AG08395 (cell line): ENCODE data around the gene TXNDC16.
"Not testable (repeated sequence)": the region's sequence is repeated elsewhere in the genome, so short reads cannot be mapped to it uniquely, and the experiment has no call there.

ENCODE experiments used
- DNase-seq: peaks from one replicate; pipeline ENCODE4 v3.0.0; 2012; ENCODE audit warnings: mixed read lengths, low spot score

Gene TXNDC16, protein sequence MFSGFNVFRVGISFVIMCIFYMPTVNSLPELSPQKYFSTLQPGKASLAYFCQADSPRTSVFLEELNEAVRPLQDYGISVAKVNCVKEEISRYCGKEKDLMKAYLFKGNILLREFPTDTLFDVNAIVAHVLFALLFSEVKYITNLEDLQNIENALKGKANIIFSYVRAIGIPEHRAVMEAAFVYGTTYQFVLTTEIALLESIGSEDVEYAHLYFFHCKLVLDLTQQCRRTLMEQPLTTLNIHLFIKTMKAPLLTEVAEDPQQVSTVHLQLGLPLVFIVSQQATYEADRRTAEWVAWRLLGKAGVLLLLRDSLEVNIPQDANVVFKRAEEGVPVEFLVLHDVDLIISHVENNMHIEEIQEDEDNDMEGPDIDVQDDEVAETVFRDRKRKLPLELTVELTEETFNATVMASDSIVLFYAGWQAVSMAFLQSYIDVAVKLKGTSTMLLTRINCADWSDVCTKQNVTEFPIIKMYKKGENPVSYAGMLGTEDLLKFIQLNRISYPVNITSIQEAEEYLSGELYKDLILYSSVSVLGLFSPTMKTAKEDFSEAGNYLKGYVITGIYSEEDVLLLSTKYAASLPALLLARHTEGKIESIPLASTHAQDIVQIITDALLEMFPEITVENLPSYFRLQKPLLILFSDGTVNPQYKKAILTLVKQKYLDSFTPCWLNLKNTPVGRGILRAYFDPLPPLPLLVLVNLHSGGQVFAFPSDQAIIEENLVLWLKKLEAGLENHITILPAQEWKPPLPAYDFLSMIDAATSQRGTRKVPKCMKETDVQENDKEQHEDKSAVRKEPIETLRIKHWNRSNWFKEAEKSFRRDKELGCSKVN

DNA sequence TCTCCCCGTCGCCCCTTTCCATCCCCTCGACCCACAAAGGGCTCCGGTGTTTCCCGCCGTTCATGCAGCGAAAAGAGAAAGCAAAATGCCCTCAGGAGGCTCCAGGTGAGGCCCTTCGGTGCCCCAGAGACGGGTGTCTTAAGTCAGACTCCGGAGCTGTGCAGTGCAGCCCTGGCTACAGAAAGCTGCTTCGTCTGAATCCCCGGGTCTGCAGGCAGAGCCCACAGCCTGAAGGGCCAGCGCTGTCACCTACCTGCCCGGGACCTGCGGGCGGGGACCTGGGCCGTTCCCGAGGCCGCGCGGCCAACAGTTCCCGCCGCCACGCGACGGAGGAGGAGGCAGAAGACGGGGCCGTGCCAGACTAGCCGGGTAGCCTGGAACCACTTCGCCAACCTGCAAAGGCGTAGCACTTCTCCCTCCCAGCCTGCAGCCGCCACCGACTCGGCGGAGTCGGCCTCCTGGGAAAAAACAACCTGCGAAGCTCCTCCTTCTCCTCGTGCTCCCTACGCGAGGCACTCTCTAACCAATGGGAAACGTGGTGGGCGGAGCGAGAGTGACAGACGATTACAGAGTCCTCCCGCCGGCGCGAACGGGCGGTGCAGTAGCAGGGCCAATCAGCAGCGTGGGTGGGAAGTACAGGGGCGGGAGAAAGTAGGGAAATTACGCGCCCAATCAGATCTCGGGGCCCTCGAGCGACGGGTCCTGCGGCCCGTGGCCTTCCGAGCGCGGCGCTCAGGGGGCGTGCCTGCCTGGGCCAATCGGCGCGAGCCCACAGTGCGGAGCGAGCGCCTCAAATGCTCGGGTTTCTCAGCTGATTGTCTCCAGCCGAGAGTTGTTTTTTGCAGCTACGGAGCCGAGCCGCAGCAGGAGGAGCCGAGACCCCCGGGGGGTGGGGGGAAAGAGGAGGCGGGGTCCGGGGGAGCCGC lies at the start of gene TXNDC16, which contains the start of gene GPR137C:
TXNDC16 (minus strand) TSS at position 443 of the 926 bp plus-strand sequence. CDS start 8,948 bp downstream, outside the sequence.
GPR137C (plus strand) TSS at position 774 of the 926 bp plus-strand sequence. CDS start 312 bp downstream, outside the sequence.
- peak; percentile 99 for DNase-seq

DNA sequence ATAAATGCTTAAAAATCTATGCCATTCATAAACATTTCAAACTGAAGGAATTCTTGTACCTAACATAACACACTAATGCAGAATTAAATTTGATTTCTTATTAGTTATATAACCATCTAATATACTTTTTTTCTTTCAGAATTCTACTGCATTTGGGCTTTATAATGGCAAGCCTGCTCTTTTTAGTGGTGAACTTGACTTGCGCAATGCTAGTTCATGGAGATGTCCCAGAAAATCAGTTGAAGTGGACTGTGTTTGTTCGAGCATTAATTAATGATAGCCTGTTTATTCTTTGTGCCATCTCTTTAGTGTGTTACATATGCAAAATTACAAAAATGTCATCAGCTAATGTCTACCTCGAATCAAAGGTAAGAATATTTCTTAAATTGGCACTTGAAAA lies 47.7 kb upstream of the TXNDC16 start:
- DNase-seq: no peak

DNA sequence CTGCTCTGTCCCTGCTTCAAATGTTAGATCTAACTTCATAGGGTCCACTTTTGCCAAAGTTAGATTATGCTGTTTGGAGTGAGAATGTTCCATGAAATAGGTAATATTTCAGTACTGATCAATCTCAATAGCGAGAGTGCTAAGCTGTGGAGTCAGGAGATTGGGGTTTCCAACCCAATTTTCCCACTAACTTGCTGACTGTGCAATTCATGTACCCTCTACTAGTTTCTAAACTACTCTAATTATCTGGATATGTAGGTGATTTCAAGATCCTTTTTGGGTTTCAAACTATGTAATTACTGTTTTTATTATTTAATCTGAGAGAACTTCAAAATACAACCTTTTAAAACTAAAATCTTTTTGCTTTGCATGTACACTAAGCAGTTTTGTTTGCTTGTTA lies 46.3 kb upstream of the TXNDC16 start:
- DNase-seq: no peak

DNA sequence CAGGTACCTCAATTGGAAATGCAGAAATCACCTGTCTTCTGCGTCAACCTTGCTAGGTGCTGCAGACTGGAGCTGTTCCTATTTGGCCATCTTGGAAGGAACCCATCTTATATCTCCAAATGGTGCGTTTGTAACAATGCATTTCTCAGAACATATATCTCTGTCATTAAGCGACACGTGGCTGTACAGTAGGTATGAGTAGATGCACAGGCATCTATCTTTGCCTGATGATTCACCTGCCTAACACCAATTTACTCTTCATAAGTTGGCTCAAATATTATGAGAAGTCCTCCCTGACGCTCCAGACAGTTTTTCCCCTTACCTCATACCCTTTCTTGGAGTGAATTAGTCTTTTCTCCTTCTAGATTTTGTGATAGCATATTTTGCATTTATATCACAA lies 44.6 kb upstream of the TXNDC16 start:
- DNase-seq: no peak

DNA sequence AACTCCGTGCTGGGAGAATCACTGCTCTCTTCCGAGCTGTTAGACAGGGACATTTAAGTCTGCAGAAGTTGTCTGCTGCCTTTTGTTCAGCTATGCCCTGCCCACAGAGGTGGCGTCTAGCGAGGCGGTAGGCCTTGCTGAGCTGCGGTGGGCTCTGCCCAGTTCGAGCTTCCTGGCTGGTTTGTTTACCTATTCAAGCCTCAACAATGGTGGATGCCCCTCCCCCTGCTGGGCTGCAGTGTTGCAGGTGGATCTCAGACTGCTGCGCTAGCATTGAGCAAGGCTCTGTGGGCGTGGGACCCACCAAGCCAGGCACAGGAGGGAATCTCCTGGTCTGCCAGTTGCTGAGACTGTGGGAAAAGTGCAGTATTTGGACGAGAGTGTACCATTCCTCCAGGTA lies 44.0 kb upstream of the TXNDC16 start:
- no peak for DNase-seq

DNA sequence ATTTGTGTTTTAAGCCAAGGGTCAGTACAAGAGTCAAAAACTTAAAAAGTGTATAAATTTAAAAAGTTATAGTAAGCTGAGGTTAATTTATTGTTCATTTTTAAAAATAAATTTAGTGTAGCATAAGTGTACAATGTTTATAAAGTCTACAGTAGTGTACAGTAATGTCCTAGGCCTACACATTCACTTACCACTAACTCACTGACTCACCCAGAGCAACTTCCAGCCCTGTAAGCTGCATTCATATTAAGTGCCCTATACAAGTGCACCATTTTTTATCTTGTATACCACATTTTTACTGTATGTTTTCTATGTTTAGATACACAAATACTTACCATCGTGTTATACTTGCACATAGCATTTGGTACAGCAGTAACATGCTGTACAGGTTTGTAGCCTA lies 38.0 kb upstream of the TXNDC16 start:
- DNase-seq: no peak

DNA sequence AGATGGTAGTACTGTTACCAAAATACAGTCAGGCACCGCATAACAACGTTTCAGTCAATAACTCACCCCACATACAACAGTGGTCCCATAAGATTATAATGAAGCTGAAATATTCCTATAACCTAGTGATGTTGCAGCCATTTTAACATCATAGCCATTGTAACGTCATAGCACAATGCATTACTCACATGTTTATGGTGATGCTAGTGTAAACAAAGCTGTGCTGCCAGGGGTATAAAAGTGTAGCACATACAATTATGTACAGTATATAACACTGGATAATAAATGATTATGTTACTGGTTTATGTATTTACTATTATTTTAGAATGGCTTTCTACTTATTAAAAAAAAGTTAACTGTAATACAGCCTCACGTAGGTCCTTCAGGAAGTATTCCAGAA lies 37.3 kb upstream of the TXNDC16 start:
- no peak for DNase-seq

DNA sequence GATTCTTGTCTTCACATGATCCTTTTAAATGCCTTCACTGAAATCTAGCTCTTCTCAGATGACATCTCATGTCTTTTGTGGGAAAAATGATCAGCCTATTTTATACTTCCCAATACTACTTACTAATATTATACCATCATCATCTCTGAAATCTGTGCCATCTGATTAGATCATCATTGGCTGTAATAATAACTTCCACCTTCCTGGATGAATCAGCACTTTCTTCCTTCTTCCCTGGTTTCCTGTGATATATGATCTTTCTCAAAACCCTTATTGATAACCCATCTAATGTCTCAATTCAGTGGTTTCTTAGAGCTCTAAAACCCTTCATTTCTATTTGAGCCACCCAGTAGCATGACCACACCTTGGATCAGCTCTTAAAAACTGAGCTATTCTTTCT lies 31.2 kb upstream of the TXNDC16 start:
- no peak for DNase-seq

DNA sequence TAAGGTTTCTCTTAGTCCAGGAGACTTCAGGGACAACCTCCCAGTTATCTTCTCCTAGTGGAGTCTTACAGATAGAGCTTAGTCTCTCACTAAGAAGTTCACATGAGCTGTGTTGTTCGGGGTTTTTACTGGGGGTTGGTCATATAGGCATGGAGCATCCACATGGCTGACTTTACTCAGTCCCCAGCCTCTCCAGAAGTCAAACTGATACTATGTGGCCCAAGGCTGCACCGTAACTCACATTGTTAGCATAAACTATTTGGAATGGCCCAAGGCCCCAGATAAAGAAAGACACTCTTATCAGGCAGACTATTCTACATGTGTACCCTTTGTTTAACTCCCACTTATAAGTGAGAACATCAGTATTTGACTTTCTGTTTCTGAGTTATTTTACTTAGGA lies 23.6 kb upstream of the TXNDC16 start:
- DNase-seq: no peak

DNA sequence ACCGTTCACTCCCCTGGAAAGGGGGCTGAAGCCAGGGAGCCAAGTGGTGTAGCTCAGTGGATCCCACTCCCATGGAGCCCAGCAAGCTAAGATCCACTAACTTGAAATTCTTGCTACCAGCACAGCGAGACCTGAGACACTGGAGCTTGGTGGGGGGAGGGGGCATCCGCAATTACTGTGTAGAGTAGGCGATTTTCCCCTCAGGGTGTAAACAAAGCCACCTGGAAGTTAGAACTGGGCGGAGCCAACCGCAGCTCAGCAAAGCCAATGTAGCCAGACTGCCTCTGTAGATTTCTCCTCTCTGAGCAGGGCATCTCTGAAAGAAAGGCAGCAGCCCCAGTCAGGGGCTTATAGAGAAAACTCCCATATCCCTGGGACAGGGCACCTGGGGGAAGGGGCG lies 16.1 kb upstream of the TXNDC16 start:
- DNase-seq: not testable (repeated sequence)

DNA sequence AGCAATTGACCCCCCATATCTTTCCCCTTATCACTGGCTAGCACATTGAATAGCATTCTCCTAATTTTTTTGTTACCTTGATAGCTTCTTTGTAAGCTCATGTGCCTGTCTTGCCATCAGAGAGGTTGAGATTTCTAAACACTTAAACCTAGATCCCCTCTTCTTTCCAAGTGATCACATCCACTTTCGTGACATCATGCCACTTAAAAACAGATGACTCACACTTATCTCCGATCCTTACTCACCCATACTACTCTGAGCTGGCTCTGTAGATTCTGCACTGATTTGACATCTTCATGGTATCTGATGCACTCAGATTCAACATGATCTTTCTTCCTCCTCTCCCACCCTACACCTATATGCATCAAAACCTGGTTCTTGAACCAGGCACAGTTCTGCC lies 10.8 kb upstream of the TXNDC16 start:
- peak; percentile 43 for DNase-seq

DNA sequence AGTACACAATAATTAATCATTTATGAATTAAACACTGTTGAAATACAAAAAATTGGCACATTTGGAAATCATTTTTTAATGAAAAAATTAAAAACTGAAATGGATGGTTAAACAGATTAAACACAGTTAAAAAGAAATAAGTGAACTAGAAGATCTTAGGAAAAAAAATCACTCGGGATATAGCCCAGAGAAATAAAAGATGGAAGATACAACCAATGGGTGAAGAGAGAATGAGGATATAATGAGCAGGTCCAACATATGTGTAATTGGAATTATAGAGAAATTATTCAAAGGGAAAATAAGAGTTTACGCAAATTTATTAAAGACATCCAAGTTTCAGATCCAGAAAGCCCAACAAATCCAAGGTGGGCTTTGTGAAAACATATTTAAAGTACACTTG lies 6.4 kb upstream of the TXNDC16 start:
- DNase-seq: no peak

DNA sequence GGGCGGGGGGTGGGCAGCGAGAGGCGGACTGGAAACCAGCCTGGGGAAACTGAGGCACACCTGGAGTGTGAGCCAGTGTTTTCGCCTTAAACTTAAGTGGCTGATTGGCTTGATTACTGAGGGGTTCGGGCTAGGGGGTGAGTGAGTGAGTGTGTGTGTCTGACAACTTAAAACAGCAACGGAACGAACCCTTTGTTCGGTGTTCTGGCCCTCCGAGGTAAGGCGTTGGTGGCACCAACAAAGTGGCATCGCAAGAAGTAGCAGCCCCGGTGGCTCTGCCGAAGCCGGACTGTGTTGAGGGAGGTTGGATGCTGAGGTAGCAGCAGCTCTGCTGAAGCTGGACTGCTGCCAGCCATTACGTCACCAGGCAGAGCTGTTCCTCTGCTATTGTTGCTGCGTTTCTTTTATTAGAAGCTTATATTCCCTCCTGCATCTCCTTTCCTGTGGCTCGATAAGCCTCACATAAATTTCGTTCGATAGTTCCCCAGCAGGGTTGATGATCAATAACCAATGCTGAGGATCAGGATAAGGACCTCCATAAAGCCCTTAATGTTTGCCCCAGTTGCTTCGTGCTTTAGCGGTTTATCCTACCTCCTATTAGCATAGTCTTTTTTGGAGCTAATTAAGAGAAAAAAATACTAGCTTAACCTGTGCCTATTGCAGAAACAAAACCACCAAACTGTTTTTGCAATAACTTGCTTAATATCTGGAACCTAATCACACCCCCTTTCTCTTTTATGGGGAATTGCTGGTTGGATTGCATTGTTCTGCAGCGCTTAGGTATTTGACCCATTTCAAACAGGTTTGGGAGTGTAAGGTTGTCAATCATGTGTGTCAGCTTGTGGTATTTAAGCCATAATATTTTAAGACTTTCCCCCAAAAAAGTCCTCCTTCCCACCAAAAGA lies 1.6 kb upstream of the TXNDC16 start:
- peak; percentile 73 for DNase-seq

DNA sequence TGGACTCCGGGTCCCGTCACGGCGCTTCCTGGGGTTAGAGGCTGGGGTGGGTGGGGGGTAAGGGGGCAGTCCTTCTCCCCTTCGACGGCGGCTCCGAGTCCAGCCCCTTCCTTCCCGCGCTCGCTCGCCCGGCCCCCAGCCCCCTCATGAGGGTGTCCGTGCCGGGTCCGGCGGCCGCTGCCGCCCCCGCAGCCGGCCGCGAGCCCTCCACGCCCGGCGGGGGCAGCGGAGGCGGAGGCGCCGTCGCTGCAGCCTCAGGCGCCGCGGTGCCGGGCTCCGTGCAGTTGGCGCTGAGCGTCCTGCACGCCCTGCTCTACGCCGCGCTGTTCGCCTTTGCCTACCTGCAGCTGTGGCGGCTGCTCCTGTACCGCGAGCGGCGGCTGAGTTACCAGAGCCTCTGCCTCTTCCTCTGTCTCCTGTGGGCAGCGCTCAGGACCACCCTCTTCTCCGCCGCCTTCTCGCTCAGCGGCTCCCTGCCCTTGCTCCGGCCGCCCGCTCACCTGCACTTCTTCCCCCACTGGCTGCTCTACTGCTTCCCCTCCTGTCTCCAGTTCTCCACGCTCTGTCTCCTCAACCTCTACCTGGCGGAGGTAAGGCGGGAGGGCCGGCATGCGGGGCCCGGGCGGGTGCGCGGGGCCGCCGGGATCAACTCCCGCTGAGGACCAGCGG lies 831 bp upstream of the TXNDC16 start:
- no peak for DNase-seq

DNA sequence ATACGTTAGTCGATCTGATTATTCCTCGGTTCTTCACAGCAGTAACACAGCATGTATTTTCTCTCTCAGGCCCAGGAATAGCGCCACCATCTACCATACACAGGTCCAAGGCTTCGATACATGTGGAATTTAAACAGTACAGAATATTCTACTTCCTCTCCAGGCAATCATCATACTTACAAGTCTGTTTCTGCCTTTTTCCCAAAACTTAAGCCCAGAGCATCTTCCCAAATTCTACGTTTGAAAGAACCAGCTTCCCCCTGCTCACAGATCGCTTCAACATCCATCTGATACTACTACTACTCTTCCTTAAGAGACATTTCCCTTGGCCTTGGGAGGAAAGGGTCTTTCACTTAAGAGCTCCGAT lies 626 bp downstream of the TXNDC16 start:
- peak; percentile 18 for DNase-seq

DNA sequence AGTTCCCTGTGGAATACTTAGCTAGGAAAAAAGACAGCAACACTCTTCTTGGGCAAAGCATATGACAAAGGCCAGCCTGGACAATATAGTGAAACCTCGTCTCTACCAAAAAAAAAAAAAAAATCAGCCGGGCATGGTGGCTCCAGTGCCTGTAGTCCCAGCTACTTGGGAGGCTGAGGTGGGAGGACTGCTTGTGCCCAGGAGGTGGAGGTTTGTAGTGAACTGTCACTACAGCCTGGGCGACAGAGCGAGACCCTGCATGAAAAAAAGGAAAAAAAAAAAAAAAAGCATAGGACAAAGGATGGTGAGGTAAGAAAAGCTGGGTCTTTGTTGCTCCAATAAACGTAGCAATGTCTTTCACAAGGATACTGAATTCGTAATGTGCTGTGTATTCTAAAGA lies 1.1 kb downstream of the TXNDC16 start:
- DNase-seq: no peak

DNA sequence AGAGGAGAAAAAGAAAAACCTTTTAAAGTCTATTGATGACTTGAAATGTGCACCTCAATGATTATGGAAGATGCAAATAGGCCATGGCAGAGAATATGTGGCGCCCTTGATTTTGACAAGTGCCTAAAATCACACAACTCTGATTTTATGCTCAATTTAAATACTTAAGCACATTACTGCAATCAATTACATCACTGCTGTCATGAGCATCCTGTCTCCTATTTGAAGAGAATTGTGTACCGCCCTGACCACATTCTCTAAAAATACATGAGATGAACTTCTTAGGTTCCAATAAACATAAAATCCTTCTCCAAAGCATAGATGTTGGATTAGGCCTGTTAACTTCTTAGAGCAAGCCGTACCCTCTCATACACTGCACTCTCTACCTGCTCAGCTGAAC lies 1.6 kb downstream of the TXNDC16 start:
- no peak for DNase-seq

DNA sequence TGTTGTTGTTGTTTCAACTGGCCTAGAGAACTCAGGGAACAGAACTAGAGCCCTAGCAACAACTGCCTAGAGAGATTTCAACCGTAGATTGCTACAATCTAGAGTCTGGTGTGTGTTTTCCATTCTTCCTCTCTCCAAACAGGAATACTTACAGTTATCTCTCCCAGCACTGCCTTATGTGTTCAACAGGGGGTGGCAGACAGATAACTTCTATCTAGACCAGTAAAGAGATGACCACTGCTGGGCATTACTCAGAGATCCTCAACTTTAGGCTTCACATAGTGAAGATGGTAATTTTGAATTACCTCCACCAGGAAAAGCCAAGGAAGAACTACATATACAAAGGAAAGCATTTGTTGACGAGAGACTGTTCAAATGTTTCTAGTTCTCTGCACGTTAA lies 4.8 kb downstream of the TXNDC16 start:
- DNase-seq: no peak

DNA sequence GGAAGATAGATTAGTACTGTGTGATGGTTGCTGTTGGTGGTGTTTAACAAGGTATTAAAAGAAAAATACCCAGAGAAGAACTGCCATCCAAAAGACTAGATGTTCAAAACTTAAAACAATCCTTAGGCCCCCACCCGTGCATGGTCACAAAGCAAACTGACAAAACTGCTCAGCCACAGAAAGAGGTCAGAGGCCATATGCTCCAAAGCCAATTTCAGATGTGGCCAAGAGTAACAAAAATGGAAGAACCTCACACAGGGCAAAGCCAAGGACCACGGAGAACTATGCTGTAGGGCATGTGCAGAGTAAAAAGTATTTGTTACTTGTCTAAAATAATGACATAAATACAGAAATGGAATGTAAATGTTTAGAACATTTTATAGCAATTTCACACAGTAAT lies 5.3 kb downstream of the TXNDC16 start:
- no peak for DNase-seq

DNA sequence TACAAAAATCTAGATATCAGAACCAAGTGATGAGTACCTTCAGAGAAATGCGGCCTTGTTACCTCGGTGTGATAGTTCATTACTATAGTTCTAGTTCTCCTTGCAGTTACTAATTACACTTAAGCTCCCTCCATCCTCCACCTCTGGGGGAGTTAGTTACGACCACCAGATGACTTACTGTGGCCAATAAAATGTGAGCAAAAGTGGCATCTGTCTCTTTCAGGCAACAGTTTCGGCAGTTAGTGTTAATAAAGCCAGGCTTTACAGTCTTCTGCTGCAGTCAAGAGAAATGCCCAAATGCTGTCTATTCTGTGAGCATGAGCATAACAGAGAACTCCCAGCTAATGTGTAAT lies 6.0 kb downstream of the TXNDC16 start:
- DNase-seq: no peak
